Astrocyte (in vitro differentiated cells and primary cell): Measurements from ENCODE around the gene ERO1B. TPM values are rescaled to one million over a fixed set of nuclear protein-coding genes. Genes with fewer than 3 reads are reported as not detected.

ENCODE experiments used
- DNase-seq: peaks from one replicate; pipeline ENCODE4 v3.0.0-alpha.2; 2010; ENCODE audit warnings: low read depth
- FAIRE-seq: peaks from 2 replicates; lab custom pipeline; 2011; peaks lifted over from hg19 to GRCh38; lab: Jason Lieb, UNC
- H2AFZ ChIP-seq: 2 replicates; pipeline ENCODE4 v1.6.0; 2012; ENCODE audit warnings: low read depth, low read length, inconsistent platforms
- H3K27ac ChIP-seq: 2 replicates; pipeline ENCODE4 v1.5.1; 2011; ENCODE audit warnings: low read depth, low read length, inconsistent platforms
- H3K27me3 ChIP-seq: 2 replicates; pipeline ENCODE4 v1.6.0; 2011; ENCODE audit warnings: low read length, inconsistent platforms; ENCODE audit not compliant: insufficient read depth
- H3K36me3 ChIP-seq: 2 replicates; pipeline ENCODE4 v1.5.1; 2011; ENCODE audit warnings: low read length, inconsistent platforms; ENCODE audit not compliant: insufficient read depth
- H3K4me1 ChIP-seq: 2 replicates; pipeline ENCODE4 v1.5.1; 2011; ENCODE audit warnings: low read length, inconsistent platforms; ENCODE audit not compliant: insufficient read depth
- H3K4me2 ChIP-seq: 2 replicates; pipeline ENCODE4 v1.6.0; 2012; ENCODE audit warnings: low read length, inconsistent platforms
- H3K4me3 ChIP-seq: 2 replicates; pipeline ENCODE4 v1.5.1; 2011; ENCODE audit warnings: low read depth, mild to moderate bottlenecking, low read length, inconsistent platforms; ENCODE audit not compliant: insufficient read depth
- H3K79me2 ChIP-seq: 2 replicates; pipeline ENCODE4 v1.6.0; 2012; ENCODE audit warnings: mild to moderate bottlenecking, low read length, inconsistent platforms; ENCODE audit not compliant: insufficient read depth
- H3K9ac ChIP-seq: 2 replicates; pipeline ENCODE4 v1.6.0; 2012; ENCODE audit warnings: mild to moderate bottlenecking, low read length, inconsistent platforms
- H3K9me3 ChIP-seq: 2 replicates; pipeline ENCODE4 v1.5.1; 2012; ENCODE audit warnings: low read depth, mild to moderate bottlenecking, low read length, inconsistent platforms; ENCODE audit not compliant: insufficient read depth
- H4K20me1 ChIP-seq: 2 replicates; pipeline ENCODE4 v1.6.0; 2012; ENCODE audit warnings: low read length, inconsistent platforms; ENCODE audit not compliant: insufficient read depth
- H3K27ac Mint-ChIP-seq: one replicate; pipeline ENCODE4 v1.8.0; 2021; ENCODE audit warnings: mild to moderate bottlenecking, mixed read lengths; ENCODE audit not compliant: unreplicated experiment
- H3K27me3 Mint-ChIP-seq: one replicate; pipeline ENCODE4 v1.8.0; 2021; ENCODE audit warnings: low read depth, mixed read lengths; ENCODE audit not compliant: unreplicated experiment
- H3K36me3 Mint-ChIP-seq: one replicate; pipeline ENCODE4 v1.8.0; 2021; ENCODE audit warnings: low read depth, mixed read lengths; ENCODE audit not compliant: unreplicated experiment
- H3K4me1 Mint-ChIP-seq: one replicate; pipeline ENCODE4 v1.8.0; 2021; ENCODE audit warnings: low read depth, mixed read lengths; ENCODE audit not compliant: unreplicated experiment
- H3K4me3 Mint-ChIP-seq: one replicate; pipeline ENCODE4 v1.8.0; 2021; ENCODE audit warnings: mild to moderate bottlenecking, moderate library complexity, mixed read lengths; ENCODE audit not compliant: unreplicated experiment
- H3K9me3 Mint-ChIP-seq: one replicate; pipeline ENCODE4 v1.8.0; 2021; ENCODE audit warnings: mild to moderate bottlenecking, mixed read lengths; ENCODE audit not compliant: unreplicated experiment
- CTCF ChIP-seq: IDR thresholded peaks from 2 replicates; pipeline ENCODE4 v1.5.1; 2011; ENCODE audit warnings: low read depth, mild to moderate bottlenecking, inconsistent platforms, low read length, moderate library complexity; ENCODE audit not compliant: insufficient read depth
- EZH2 ChIP-seq: IDR thresholded peaks from 2 replicates; pipeline ENCODE4 v1.6.1; 2012; ENCODE audit warnings: mild to moderate bottlenecking, low read length, inconsistent platforms; ENCODE audit not compliant: insufficient read depth
- total RNA-seq: library from RNA; stranded (reverse); gene quantifications from 2 replicates; pipeline ENCODE4 v1.2.1, GENCODE V29; 2021

Gene ERO1B
- total RNA-seq, 1 donor from 2014 or later, result 1.5 TPM

GRCh38 chr1:236273358-236273757 lies 8.4 kb downstream of the ERO1B start:
- Mint-ChIP-seq H3K36me3 (no peaks in the 10 kb centered on the region), H3K9me3 (no peaks in the 10 kb centered on the region), H3K27me3 (no peaks in the 10 kb centered on the region), H3K27ac (no peak overlapping the region), H3K4me3 (no peak overlapping the region), H3K4me1 (no peaks in the 10 kb centered on the region)
- H4K20me1 ChIP-seq, result no peaks in the 10 kb centered on the region
- no peak overlapping the region for H3K27ac ChIP-seq
- DNase-seq (no peak), FAIRE-seq (no peak)
- H3K9me3 ChIP-seq, result no peaks in the 10 kb centered on the region
- no peak overlapping the region for H3K4me2 ChIP-seq
- no peak overlapping the region for H3K9ac ChIP-seq
- no peaks in the 10 kb centered on the region for H3K36me3 ChIP-seq
- no peaks in the 10 kb centered on the region for H3K4me1 ChIP-seq
- no peaks in the 10 kb centered on the region for H3K79me2 ChIP-seq
- TF ChIP-seq CTCF (no peak), EZH2 (no peak)
- H3K27me3 ChIP-seq, result no peaks in the 10 kb centered on the region
- H3K4me3 ChIP-seq, result no peak overlapping the region
- H2AFZ ChIP-seq, result no peak overlapping the region

GRCh38 chr1:236269439-236269838 lies 12.3 kb downstream of the ERO1B start:
- Mint-ChIP-seq H3K9me3 (no peaks in the 10 kb centered on the region), H3K4me1 (no peaks in the 10 kb centered on the region), H3K4me3 (no peak overlapping the region), H3K36me3 (no peaks in the 10 kb centered on the region), H3K27ac (no peak overlapping the region), H3K27me3 (no peaks in the 10 kb centered on the region)
- Histone ChIP-seq H3K4me1 (no peaks in the 10 kb centered on the region), H4K20me1 (no peaks in the 10 kb centered on the region), H3K27me3 (no peaks in the 10 kb centered on the region), H3K9ac (no peak overlapping the region), H3K4me3 (no peak overlapping the region), H3K27ac (no peak overlapping the region), H3K79me2 (no peaks in the 10 kb centered on the region), H3K9me3 (no peaks in the 10 kb centered on the region), H3K4me2 (no peak overlapping the region), H2AFZ (no peak overlapping the region), H3K36me3 (no peaks in the 10 kb centered on the region)
- FAIRE-seq, result no peak
- no peak for DNase-seq
- TF ChIP-seq EZH2, result no peak
- no peak for TF ChIP-seq CTCF

- H3K9ac ChIP-seq, result no peak overlapping the region
- H3K4me3 Mint-ChIP-seq, result no peak overlapping the region
- DNase-seq, result no peak
- no peaks in the 10 kb centered on the region for H3K4me1 ChIP-seq
- no peak overlapping the region for H3K27ac ChIP-seq
- TF ChIP-seq CTCF, result no peak
- TF ChIP-seq EZH2, result no peak
- no peaks in the 10 kb centered on the region for H3K9me3 ChIP-seq
- peaks cover 10% of the 10 kb centered on the region for H3K36me3 Mint-ChIP-seq
- no peaks in the 10 kb centered on the region for H3K4me1 Mint-ChIP-seq
- no peaks in the 10 kb centered on the region for H4K20me1 ChIP-seq
- H3K27me3 Mint-ChIP-seq, result no peaks in the 10 kb centered on the region
- peaks cover 26% of the 10 kb centered on the region for H3K9me3 Mint-ChIP-seq
- H3K27ac Mint-ChIP-seq, result no peak overlapping the region
- no peak overlapping the region for H2AFZ ChIP-seq
- no peak overlapping the region for H3K4me3 ChIP-seq
- FAIRE-seq, result no peak
- no peaks in the 10 kb centered on the region for H3K36me3 ChIP-seq
- H3K27me3 ChIP-seq, result no peaks in the 10 kb centered on the region
- H3K79me2 ChIP-seq, result no peaks in the 10 kb centered on the region
- H3K4me2 ChIP-seq, result no peak overlapping the region
These were observed 19.9 kb downstream of the ERO1B start for GRCh38 chr1:236261898-236262297.
